Ascending aorta (tissue), 2 donors: Measurements from ENCODE around the gene CELSR1. TPM values are rescaled to one million over a fixed set of nuclear protein-coding genes. Genes with fewer than 3 reads are reported as not detected.

Experiments used
- DNase-seq, 2 donors: peaks; one replicate each; pipeline ENCODE4 v3.0.0-alpha.2; 2019; ENCODE audit warnings: low spot score in 2 of 2
- H3K27ac ChIP-seq, 2 donors: fragments of 200-600 bp; sonication (generic); one replicate each; pipeline ENCODE4 v1.5.1; 2016 to 2017; ENCODE audit warnings: mild to moderate bottlenecking in 1 of 2
- H3K27me3 ChIP-seq: fragments of 200-600 bp; sonication (generic); one replicate; pipeline ENCODE4 v1.5.1; 2017
- H3K36me3 ChIP-seq, 2 donors: fragments of 200-600 bp; sonication (generic); one replicate each; pipeline ENCODE4 v1.5.1; 2016
- H3K4me1 ChIP-seq, 2 donors: fragments of 200-600 bp; sonication (generic); one replicate each; pipeline ENCODE4 v1.5.1; 2016 to 2017; ENCODE audit warnings: mild to moderate bottlenecking in 1 of 2
- H3K4me3 ChIP-seq, 2 donors: fragments of 200-600 bp; sonication (generic); one replicate each; pipeline ENCODE4 v1.5.1; 2016 to 2017; ENCODE audit warnings: mild to moderate bottlenecking in 1 of 2
- H3K9me3 ChIP-seq, 2 donors: fragments of 200-600 bp; sonication (generic); one replicate each; pipeline ENCODE4 v1.5.1; 2016
- CTCF ChIP-seq, 3 experiments: fragments of 200-600 bp in 2 of 3; fragments of 450-650 bp in 1 of 3; sonication (generic) in 2 of 3; IDR thresholded peaks; one replicate each; pipeline ENCODE4 v1.5.1; 2016 to 2019; ENCODE audit warnings: antibody characterized with exemption in 3 of 3, mild to moderate bottlenecking in 1 of 3, moderate library complexity in 1 of 3
- intact Hi-C: fragments of 100-400 bp; cut with DNase I; formaldehyde crosslinking; loops from one replicate; pipeline ENCODE4 v1.15.1; 2023
- total RNA-seq: library from RNA; depleted of rRNA; stranded (reverse); fragments of >200 nt; gene quantifications from one replicate; pipeline ENCODE4 v1.1.0, GENCODE V29; 2016

The CELSR1 gene
- total RNA-seq, 1 donor from 2014 or later, result 10.5 TPM

- Histone ChIP-seq H3K27ac (no peak overlapping the region), H3K9me3 (no peaks in the 10 kb centered on the region), H3K4me1 (peaks cover 6 to 7% of the 10 kb centered on the region in 2 donors), H3K36me3 (peaks cover 44 to 71% of the 10 kb centered on the region in 2 donors), H3K4me3 (no peak overlapping the region), H3K27me3 (no peaks in the 10 kb centered on the region)
- no peak for TF ChIP-seq CTCF (IDR thresholded peaks at IDR 0.05)
- intact Hi-C loops, result loop anchor here (5.0 to 10.0 kb wide), 2 partner anchors 75 to 188 kb away; partner anchors contain the start of genes PKDREJ, PPARA and TTC38
- DNase-seq, result no peak
Measured at GRCh38 chr22:46339956-46340355, 197.5 kb downstream of the CELSR1 start.

- TF ChIP-seq CTCF (IDR thresholded peaks at IDR 0.05), result no peak
- Histone ChIP-seq H3K27me3 (no peaks in the 10 kb centered on the region), H3K9me3 (no peaks in the 10 kb centered on the region), H3K4me1 (peaks cover 6 to 7% of the 10 kb centered on the region in 2 donors), H3K27ac (no peak overlapping the region), H3K36me3 (peaks cover 32 to 58% of the 10 kb centered on the region in 2 donors), H3K4me3 (no peak overlapping the region)
- no peak for DNase-seq
- intact Hi-C loops, result loop anchor here (5.0 to 10.0 kb wide), 2 partner anchors 74 to 186 kb away; partner anchors contain the start of genes PKDREJ, PPARA and TTC38
Measured at GRCh38 chr22:46338636-46339035, 198.8 kb downstream of the CELSR1 start.

GRCh38 chr22:46337870-46338269, 199.6 kb downstream of the CELSR1 start:
- Histone ChIP-seq H3K4me3 (no peak overlapping the region), H3K27ac (no peak overlapping the region), H3K4me1 (peaks cover 6 to 7% of the 10 kb centered on the region in 2 donors), H3K36me3 (peaks cover 32 to 51% of the 10 kb centered on the region in 2 donors), H3K27me3 (no peaks in the 10 kb centered on the region), H3K9me3 (no peaks in the 10 kb centered on the region)
- no peak for TF ChIP-seq CTCF (IDR thresholded peaks at IDR 0.05)
- DNase-seq, result no peak
- intact Hi-C loops, result loop anchor here (5.0 to 10.0 kb wide), 2 partner anchors 73 to 186 kb away; partner anchors contain the start of genes PKDREJ, PPARA and TTC38

GRCh38 chr22:46336119-46337078, 201.0 kb downstream of the CELSR1 start:
- Histone ChIP-seq H3K9me3 (no peaks in the 10 kb centered on the region), H3K36me3 (peaks cover 22 to 38% of the 10 kb centered on the region in 2 donors), H3K4me1 (peaks cover 6 to 7% of the 10 kb centered on the region in 2 donors), H3K27me3 (no peaks in the 10 kb centered on the region), H3K4me3 (peak overlapping the region; percentile 71 to 76), H3K27ac (peak overlapping the region in 1 of 2 donors; percentile 91)
- intact Hi-C loops, result loop anchor here (5.0 to 10.0 kb wide), 2 partner anchors 72 to 184 kb away; partner anchors contain the start of genes PKDREJ, PPARA and TTC38
- DNase-seq, result no peak
- TF ChIP-seq CTCF (IDR thresholded peaks at IDR 0.05), result no peak

GRCh38 chr22:46335201-46336118, 202.0 kb downstream of the CELSR1 start, which contains the start of gene TRMU:
TRMU (plus strand) TSS chr22:46335714; CDS start chr22:46335765, 51 bp downstream.
- peaks cover 6 to 7% of the 10 kb centered on the region in 2 donors for H3K4me1 ChIP-seq
- peak within 1 kb of the TSS; percentile 89 to 91 for H3K27ac ChIP-seq
- no peak for TF ChIP-seq CTCF (IDR thresholded peaks at IDR 0.05)
- peak within 1 kb of the TSS; percentile 71 to 76 for H3K4me3 ChIP-seq
- H3K27me3 ChIP-seq, result no peaks in the 10 kb centered on the region
- intact Hi-C loops, result loop anchor here (5.0 to 10.0 kb wide), 2 partner anchors 71 to 183 kb away; partner anchors contain the start of genes PKDREJ, PPARA and TTC38
- DNase-seq, result peak; percentile 23 to 88
- H3K36me3 ChIP-seq, result peaks cover 16 to 28% of the 10 kb centered on the region in 2 donors
- no peaks in the 10 kb centered on the region for H3K9me3 ChIP-seq
